ENCODE results near the gene TMEM126B.
A peak's percentile ranks its signal among the peaks of the same experiment; 100 is the strongest.
"Not testable (repeated sequence)": the region's sequence is repeated elsewhere in the genome, so short reads cannot be mapped to it uniquely, and the experiment has no call there.

The TMEM126B gene

DNA sequence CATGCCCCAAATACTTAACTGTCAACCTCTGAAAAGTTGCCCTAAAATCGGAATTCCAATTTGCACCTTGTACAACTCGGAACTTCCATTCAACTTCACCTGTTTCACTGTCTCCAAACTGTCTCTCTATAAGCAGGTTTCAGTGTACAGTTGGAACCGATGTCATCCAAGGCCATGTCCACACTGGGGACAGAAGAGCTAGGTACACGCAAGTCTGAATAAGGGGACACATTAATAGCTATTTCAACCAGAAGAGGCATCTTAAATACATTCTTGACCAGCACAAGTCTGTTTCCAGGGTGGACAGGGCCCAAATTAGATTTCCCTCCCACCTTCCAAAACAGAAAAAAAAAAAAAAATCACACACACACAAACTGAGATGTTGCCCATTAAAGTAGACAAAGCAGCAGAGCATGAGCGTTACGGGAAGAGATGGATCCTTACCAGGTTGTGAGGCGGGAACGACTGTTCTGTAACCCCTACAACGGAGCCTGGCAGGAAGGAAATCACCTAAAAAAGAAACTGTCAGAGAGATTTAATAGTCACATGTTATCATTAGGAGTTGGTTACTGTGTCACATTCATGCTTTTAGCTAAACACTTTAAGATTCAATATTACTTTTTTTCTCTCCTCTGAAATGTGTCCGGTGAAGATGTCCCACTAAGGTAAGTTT lies 34.8 kb downstream of the TMEM126B start:
- peak overlapping the region; percentile 87 to 94 for H3K27ac ChIP-seq
- H3K4me3 ChIP-seq = peak overlapping the region; percentile 77
- TF ChIP-seq, protein P1, sequence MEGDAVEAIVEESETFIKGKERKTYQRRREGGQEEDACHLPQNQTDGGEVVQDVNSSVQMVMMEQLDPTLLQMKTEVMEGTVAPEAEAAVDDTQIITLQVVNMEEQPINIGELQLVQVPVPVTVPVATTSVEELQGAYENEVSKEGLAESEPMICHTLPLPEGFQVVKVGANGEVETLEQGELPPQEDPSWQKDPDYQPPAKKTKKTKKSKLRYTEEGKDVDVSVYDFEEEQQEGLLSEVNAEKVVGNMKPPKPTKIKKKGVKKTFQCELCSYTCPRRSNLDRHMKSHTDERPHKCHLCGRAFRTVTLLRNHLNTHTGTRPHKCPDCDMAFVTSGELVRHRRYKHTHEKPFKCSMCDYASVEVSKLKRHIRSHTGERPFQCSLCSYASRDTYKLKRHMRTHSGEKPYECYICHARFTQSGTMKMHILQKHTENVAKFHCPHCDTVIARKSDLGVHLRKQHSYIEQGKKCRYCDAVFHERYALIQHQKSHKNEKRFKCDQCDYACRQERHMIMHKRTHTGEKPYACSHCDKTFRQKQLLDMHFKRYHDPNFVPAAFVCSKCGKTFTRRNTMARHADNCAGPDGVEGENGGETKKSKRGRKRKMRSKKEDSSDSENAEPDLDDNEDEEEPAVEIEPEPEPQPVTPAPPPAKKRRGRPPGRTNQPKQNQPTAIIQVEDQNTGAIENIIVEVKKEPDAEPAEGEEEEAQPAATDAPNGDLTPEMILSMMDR (IDR thresholded peaks at IDR 0.05) = no peak
- DNase-seq (ENCODE audit: low spot score) = no peak

DNA sequence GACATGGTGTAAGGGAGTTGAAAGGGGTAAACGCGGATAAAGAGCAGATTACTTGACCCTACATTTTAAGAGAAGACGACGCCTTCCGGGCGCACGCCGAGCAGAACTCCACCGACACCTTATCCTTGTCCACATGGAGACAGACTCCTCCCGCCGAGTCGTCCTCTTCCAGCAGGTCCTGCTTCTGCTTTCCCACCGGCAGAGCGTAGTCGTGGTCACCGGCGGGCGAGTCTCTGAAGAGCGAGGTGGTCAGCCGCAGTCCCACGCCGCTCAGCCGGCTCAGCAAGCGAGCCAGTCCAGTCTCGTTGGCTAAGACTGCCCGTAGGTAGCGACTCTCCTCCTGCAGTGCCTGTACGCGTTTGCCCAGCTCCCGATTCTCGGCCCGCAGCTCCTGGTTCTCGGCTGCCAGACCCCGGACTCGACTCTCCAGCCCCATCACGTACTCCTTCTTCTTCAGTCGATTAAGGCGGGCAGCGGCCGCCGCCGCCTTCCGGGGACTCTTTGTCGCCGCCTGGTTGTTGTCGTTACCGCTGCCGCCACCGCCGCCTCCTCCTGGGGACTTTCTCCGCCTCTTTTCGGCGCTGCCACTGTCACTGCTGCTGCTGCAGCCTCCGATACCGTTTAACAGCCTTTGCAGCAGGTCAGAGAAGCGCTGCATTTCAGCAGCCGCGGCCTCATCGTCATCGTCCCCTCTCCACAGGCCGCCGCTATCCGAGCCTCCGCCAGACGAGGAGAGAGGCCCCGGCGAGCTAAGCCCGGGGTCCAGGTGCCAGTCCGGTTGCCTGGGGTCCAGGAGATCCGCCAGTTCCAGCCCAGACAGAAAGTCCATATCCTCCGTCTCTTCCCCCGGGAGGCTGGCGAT lies 35.6 kb downstream of the TMEM126B start:
- peak; percentile 88 for DNase-seq (ENCODE audit: low spot score)
- TF ChIP-seq, protein P1 (IDR thresholded peaks at IDR 0.05) = peak; percentile 46

DNA sequence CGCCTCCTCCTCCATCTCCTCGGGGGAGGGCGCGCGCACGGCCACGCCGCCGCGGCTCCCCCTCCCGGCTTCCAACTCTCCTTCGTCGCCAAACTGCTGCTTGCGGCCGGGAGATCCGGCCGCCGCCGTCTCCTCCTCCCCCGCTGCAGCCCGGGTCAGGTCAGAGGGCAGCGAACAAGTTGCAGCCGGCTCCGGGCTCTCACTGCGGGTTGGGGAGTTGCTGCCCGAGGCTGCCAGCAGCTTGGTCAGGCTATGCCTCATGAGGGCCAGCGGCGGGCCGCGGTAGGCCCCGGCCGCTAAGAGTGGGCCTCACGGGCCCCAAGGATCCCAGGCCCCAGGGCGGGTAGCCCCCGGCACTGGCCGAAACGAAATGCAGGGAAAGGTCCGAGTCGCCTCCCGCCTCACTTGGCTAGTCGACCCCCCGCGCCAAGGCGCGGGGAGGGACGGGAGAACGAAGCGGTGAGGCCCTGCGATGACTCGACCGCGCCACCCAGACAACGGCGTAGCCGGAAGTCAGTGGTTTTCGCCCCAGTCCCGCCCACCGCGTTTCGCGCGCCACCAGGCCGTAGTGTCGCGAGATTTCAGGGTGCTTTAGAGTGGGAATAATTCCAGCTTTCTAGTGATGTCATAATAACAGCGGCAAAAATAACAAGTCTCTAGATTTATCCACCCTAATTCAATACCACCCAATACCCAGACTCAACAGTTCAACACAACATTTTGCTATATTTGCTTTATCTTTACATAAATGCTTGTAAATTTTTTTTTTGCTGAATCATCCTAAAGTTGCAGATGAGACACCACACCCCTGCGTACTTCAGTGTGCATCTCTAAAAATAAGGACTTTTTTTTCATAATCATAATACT lies 36.5 kb downstream of the TMEM126B start, which contains the start of gene CREBZF:
Gene CREBZF, minus strand, starts transcription at position 515 of the 867 bp plus-strand sequence. Its CDS starts 254 bp downstream, at position 261.
- H3K27ac ChIP-seq = peak within 1 kb of the TSS; percentile 87 to 94
- peak; percentile 96 for DNase-seq (ENCODE audit: low spot score)
- TF ChIP-seq, protein P1 (IDR thresholded peaks at IDR 0.05) = no peak
- H3K4me3 ChIP-seq = peak within 1 kb of the TSS; percentile 77

More for the DNA sequence above, 35.6 kb downstream of the TMEM126B start:
- Histone ChIP-seq H3K27ac (peak overlapping the region; percentile 87 to 94), H3K4me3 (peak overlapping the region; percentile 77)

DNA sequence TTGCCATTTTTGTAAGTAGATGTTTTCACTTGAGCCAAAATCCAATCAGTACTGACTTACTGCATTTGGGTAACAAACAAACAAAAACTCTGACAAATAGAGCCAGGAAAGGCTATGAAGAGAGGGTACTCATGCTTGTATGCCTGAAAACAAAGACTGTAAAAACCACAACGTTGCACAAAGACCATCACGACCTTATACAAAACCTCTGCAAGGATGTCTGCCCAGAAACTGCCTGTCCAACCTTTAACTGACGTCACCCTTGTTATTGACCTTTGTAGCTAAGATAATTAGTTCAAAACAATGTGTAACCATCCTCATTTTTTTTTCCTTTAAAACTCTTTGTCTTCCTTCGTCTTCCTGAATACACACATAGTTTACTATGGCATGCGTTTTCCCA lies 37.3 kb downstream of the TMEM126B start:
- Histone ChIP-seq H3K4me3 (no peak overlapping the region), H3K27ac (peak overlapping the region; percentile 87 to 94)
- no peak for DNase-seq (ENCODE audit: low spot score)
- TF ChIP-seq, protein P1 (IDR thresholded peaks at IDR 0.05) = no peak

DNA sequence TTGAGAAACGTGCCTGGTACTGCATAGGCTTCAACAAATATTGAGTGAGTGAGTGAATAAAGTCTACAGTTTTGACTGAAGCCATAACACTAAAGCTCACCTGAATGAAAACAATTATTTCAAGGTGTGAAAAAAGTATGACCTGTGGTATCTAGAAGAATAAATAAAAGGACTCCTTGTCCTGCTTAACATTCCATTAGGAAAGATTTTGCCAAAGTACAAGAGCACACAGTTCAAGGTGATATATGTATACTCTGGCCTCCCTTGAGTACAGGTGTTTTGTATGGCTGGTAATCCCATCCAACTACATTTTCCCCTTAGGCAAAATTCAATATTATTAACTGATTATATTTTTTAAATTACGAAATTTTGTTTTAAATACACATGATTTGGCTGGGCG lies 38.3 kb downstream of the TMEM126B start:
- no peak overlapping the region for H3K4me3 ChIP-seq
- DNase-seq (ENCODE audit: low spot score) = no peak
- TF ChIP-seq, protein P1 (IDR thresholded peaks at IDR 0.05) = no peak
- no peak overlapping the region for H3K27ac ChIP-seq

DNA sequence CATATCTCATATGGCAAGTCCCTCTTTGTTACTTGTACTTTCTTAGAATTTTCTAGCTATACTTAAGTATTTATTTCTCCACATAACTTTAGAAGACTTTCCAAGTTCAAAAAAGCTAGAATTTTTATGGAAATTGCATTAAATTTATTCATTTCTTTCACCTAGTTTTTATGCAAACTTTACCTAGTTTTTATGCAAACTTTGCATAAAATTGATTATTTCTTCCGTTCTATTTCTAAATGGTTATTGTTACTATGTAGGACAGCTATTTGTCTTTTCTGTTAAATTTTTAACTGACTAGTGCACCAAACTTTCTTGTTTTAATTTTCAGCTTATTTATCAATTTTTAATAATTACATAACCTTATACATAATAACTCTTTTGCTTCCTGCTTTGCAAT lies 39.8 kb downstream of the TMEM126B start:
- DNase-seq (ENCODE audit: low spot score) = no peak
- Histone ChIP-seq H3K27ac (no peak overlapping the region), H3K4me3 (no peak overlapping the region)
- TF ChIP-seq, protein P1 (IDR thresholded peaks at IDR 0.05) = no peak

DNA sequence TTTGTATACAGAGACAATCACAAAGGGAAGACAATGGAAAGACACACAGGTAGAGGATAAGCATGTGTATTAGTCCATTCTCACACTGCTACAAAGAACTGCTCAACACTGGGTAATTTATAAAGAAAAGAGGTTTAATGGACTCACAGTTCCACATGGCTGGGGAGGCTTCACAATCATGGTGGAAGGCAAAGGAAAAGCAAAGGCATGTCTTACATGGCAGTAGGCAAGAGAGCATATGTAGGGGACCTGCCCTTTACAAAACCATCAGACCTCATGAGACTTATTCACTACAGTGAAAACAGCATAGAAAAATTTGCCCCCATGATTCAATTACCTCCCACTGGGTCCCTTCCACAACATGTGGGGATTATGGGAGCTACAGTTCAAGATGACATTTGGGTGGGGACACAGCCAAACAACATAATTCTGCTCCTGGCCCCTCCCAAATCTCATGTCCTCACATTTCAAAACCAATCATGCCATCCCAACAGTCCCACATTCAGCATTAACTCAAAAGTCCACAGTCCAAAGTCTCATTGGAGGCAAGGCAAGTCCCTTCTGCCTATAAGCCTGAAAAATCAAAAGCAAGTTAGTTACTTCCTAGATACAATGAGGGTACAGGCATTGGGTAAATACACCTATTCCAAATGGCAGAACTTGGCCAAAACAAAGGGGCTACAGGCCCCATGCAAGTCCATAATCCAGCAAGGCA lies 42.7 kb downstream of the TMEM126B start:
- H3K4me3 ChIP-seq; DNase-seq (ENCODE audit: low spot score); H3K27ac ChIP-seq: not testable (repeated sequence)
